HCT116 (cell line): ENCODE results near the gene ZNF546. TPM values are rescaled to one million over a fixed set of nuclear protein-coding genes. Genes with fewer than 3 reads are reported as not detected.
A peak's percentile ranks its signal among the peaks of the same experiment; 100 is the strongest.

ENCODE experiments used
- ATAC-seq: fragments of 200-7000 bp; cut with Tn5 transposase; 2 replicates; pipeline ENCODE4 v1.9.1; 2020; ENCODE audit warnings: mild to moderate bottlenecking, moderate library complexity
- BruUV-seq: library from RNA; stranded (reverse); fragments of 400-500 nt; replicated peaks from 2 replicates; lab custom pipeline; 2021; lab: Mats Ljungman, UMichigan
- CTCF ChIA-PET: fragments of 300-600 bp; sonication (Branson Sonifier 250); formaldehyde crosslinking; loops from one replicate; lab custom pipeline; 2021; ENCODE audit warnings: antibody characterized with exemption; lab: Charles Lee
- POLR2A ChIA-PET: fragments of 300-600, 350-600 bp; sonication (Branson Sonifier 250); formaldehyde crosslinking; loops from one replicate; lab custom pipeline; 2021; ENCODE audit warnings: antibody characterized with exemption; lab: Charles Lee
- RAD21 ChIA-PET, 2 experiments: fragments of 300-600 bp; sonication (Branson Sonifier 250); formaldehyde crosslinking; loops; one replicate each; lab custom pipeline; 2023; ENCODE audit warnings: low total read pairs in 2 of 2; ENCODE audit not compliant: uncharacterized antibody in 2 of 2, unreplicated experiment in 2 of 2, low non-redundant PET in 1 of 2; lab: Charles Lee
- DNase-seq: peaks from one replicate; pipeline ENCODE4 v3.0.0-alpha.2; 2010; ENCODE audit warnings: low read depth, low spot score
- H2AFZ ChIP-seq: fragments of 200-600 bp; shearing (Covaris generic), sonication (generic); 2 replicates; pipeline ENCODE4 v1.6.1; 2017; ENCODE audit warnings: low read depth, mixed run types, mixed read lengths, antibody characterized with exemption, low read length; ENCODE audit not compliant: poor library complexity, severe bottlenecking
- H3K27ac ChIP-seq: 2 replicates; pipeline ENCODE4 v1.5.1; 2012; ENCODE audit warnings: low read depth, low read length
- H3K27me3 ChIP-seq: fragments of 200-600 bp; sonication (generic); 2 replicates; pipeline ENCODE4 v1.6.1; 2016; ENCODE audit warnings: mixed run types, low read length, mixed read lengths; ENCODE audit not compliant: insufficient read depth
- H3K36me3 ChIP-seq, 2 experiments: fragments of 200-500 bp in 1 of 2; fragments of 200-600 bp in 1 of 2; sonication (Bioruptor generic) in 1 of 2; sonication (generic) in 1 of 2; 2 replicates each; pipeline versions ENCODE4 v1.5.1 to v1.6.1; 2014 to 2016; ENCODE audit warnings: low read length in 2 of 2, inconsistent platforms in 1 of 2, mixed read lengths in 1 of 2, mixed run types in 1 of 2; ENCODE audit not compliant: insufficient read depth in 2 of 2, control insufficient read depth in 1 of 2
- H3K4me1 ChIP-seq, 2 experiments: fragments of 200-600 bp in 1 of 2; sonication (generic) in 1 of 2; 2 replicates each; pipeline versions ENCODE4 v1.5.1 to v1.6.1; 2012 to 2017; ENCODE audit warnings: low read length in 2 of 2, inconsistent platforms in 1 of 2, mild to moderate bottlenecking in 1 of 2, mixed read lengths in 1 of 2, mixed run types in 1 of 2, moderate library complexity in 1 of 2; ENCODE audit not compliant: insufficient read depth in 2 of 2, control insufficient read depth in 1 of 2
- H3K4me2 ChIP-seq: fragments of 200-600 bp; sonication (generic); 2 replicates; pipeline ENCODE4 v1.6.1; 2017; ENCODE audit warnings: mixed run types, low read length, mixed read lengths
- H3K4me3 ChIP-seq, 2 experiments: fragments of 200-600 bp in 1 of 2; sonication (generic) in 1 of 2; replicated peaks in 1 of 2; 2 replicates each; pipeline ENCODE4 v1.5.1; 2011 to 2016; ENCODE audit warnings: low read length in 2 of 2, control low read depth in 1 of 2, low read depth in 1 of 2, mild to moderate bottlenecking in 1 of 2, mixed read lengths in 1 of 2, mixed run types in 1 of 2
- H3K79me2 ChIP-seq: fragments of 200-600 bp; sonication (generic); 2 replicates; pipeline ENCODE4 v1.6.1; 2017; ENCODE audit warnings: mild to moderate bottlenecking, mixed run types, low read length, moderate library complexity, mixed read lengths; ENCODE audit not compliant: insufficient read depth
- H3K9ac ChIP-seq: fragments of 200-600 bp; sonication (generic); 2 replicates; pipeline ENCODE4 v1.6.1; 2016; ENCODE audit warnings: low read length, mixed read lengths
- H3K9me2 ChIP-seq: fragments of 200-600 bp; sonication (generic), shearing (Covaris generic); 2 replicates; pipeline ENCODE4 v1.6.1; 2017; ENCODE audit warnings: mixed run types, mild to moderate bottlenecking, moderate library complexity; ENCODE audit not compliant: insufficient read depth
- H3K9me3 ChIP-seq, 2 experiments: fragments of 200-500 bp in 1 of 2; fragments of 200-600 bp in 1 of 2; sonication (Bioruptor generic) in 1 of 2; sonication (generic) in 1 of 2; 2 replicates each; pipeline ENCODE4 v1.6.1; 2014 to 2017; ENCODE audit warnings: low read length in 2 of 2, mixed read lengths in 2 of 2, inconsistent platforms in 1 of 2, low read depth in 1 of 2, mild to moderate bottlenecking in 1 of 2, mixed run types in 1 of 2, moderate library complexity in 1 of 2; ENCODE audit not compliant: control insufficient read depth in 1 of 2, insufficient read depth in 1 of 2
- H4K20me1 ChIP-seq: fragments of 200-600 bp; sonication (generic), shearing (Covaris generic); 2 replicates; pipeline ENCODE4 v1.6.1; 2017; ENCODE audit warnings: mixed run types, mild to moderate bottlenecking, moderate library complexity; ENCODE audit not compliant: insufficient read depth
- CEBPB ChIP-seq: IDR thresholded peaks from 2 replicates; pipeline ENCODE4 v1.6.1; 2012; ENCODE audit warnings: low read depth
- EGR1 ChIP-seq: IDR thresholded peaks from 2 replicates; pipeline ENCODE4 v1.6.1; 2012; ENCODE audit warnings: low read depth
- ELF1 ChIP-seq: IDR thresholded peaks from 2 replicates; pipeline ENCODE4 v1.6.1; 2012; ENCODE audit warnings: low read depth, borderline replicate concordance
- EZH2phosphoT487 ChIP-seq: fragments of 200-600 bp; IDR thresholded peaks from 2 replicates; pipeline ENCODE4 v1.6.1; 2018; ENCODE audit warnings: antibody characterized with exemption, borderline replicate concordance
- FOSL1 ChIP-seq: IDR thresholded peaks from 2 replicates; pipeline ENCODE4 v1.6.1; 2012; ENCODE audit warnings: low read depth
- POLR2A ChIP-seq: IDR thresholded peaks from 2 replicates; pipeline ENCODE4 v1.7.0; 2011; ENCODE audit warnings: borderline replicate concordance; ENCODE audit not compliant: insufficient read depth, insufficient read length; ENCODE audit errors: extremely low read depth
- POLR2AphosphoS5 ChIP-seq: IDR thresholded peaks from 2 replicates; pipeline ENCODE4 v1.6.1; 2011; ENCODE audit warnings: mild to moderate bottlenecking, low read depth, low read length, moderate library complexity
- RAD21 ChIP-seq: IDR thresholded peaks from 2 replicates; pipeline ENCODE4 v1.6.1; 2012; ENCODE audit warnings: low read depth, mild to moderate bottlenecking
- SP1 ChIP-seq: IDR thresholded peaks from 2 replicates; pipeline ENCODE4 v1.6.1; 2012; ENCODE audit warnings: low read depth
- ZNF274 ChIP-seq: fragments of 200-500 bp; sonication (Bioruptor generic); IDR thresholded peaks from 2 replicates; pipeline ENCODE4 v1.6.1; 2014; ENCODE audit warnings: mild to moderate bottlenecking, low read depth, low read length, inconsistent platforms
- intact Hi-C: fragments of 100-400 bp; cut with micrococcal nuclease; formaldehyde crosslinking; loops from 2 replicates; pipeline ENCODE4 v1.10.0; 2022
- total RNA-seq: library from RNA; stranded (reverse); gene quantifications from one replicate; pipeline ENCODE4 v1.2.1, GENCODE V29; 2021; ENCODE audit not compliant: unreplicated experiment
- TF ChIP-seq, protein P1 (sequence below): IDR thresholded peaks from 2 replicates; pipeline ENCODE4 v1.6.1; 2012; ENCODE audit warnings: low read depth
- TF ChIP-seq, protein P2 (sequence below): IDR thresholded peaks from 2 replicates; pipeline ENCODE4 v1.6.1; 2011; ENCODE audit warnings: mild to moderate bottlenecking, low read length, moderate library complexity; ENCODE audit not compliant: insufficient replicate concordance; ENCODE audit errors: extremely low read depth

ZNF546 gene
- total RNA-seq, 1 experiment from 2014 or later, result 0.64 TPM

DNA sequence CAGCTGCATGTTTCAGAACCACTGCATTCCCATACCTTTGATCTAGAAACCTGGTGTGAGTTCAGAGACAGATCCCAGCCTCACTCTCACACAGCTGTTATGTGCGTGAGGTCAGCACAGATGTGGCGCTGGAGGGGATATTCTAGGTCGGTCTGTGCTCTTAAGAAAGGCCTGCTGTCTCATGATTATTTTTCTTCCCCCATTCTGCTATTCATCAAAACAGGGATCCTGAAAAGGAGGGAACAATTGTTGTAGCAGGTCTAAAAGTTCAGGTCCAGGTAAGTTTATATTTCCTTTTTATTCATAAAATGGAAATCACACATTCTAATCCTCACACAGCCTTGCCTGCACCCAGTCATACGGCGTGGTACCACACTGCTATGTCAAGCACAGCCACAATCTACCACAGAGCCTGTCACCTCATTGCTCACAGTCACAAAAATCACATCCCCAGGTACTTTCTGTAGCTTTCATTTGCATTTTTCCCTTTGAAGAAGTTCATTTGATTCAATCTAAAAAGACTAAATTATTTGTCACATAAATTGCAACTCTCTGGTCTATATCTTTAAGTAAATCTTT lies 867 bp downstream of the ZNF546 start:
- no peaks in the 10 kb centered on the region for H3K27me3 ChIP-seq
- peaks cover 4 to 6% of the 10 kb centered on the region in 2 experiments; a peak in 3 of 4 replicates for H3K9me3 ChIP-seq
- ATAC-seq (no peak), DNase-seq (no peak)
- no peaks in the 10 kb centered on the region for H3K36me3 ChIP-seq
- no peaks in the 10 kb centered on the region for H4K20me1 ChIP-seq
- H3K9ac ChIP-seq, result no peak overlapping the region
- no peak overlapping the region for H2AFZ ChIP-seq
- intact Hi-C loops, result no loop called here
- peak overlapping the region; percentile 84 for H3K4me2 ChIP-seq
- no peaks in the 10 kb centered on the region for H3K9me2 ChIP-seq
- ChIA-PET RAD21 (no interaction called here), CTCF (no interaction called here), POLR2A (no interaction called here)
- no peak overlapping the region for H3K27ac ChIP-seq
- BruUV-seq, result no TSS peak
- H3K4me1 ChIP-seq, result peaks cover 0 to 11% of the 10 kb centered on the region in 2 experiments; a peak in 2 of 4 replicates
- TF ChIP-seq CEBPB (no peak), SP1 (no peak)
- H3K79me2 ChIP-seq, result peaks cover 21% of the 10 kb centered on the region
- no peak overlapping the region for H3K4me3 ChIP-seq

DNA sequence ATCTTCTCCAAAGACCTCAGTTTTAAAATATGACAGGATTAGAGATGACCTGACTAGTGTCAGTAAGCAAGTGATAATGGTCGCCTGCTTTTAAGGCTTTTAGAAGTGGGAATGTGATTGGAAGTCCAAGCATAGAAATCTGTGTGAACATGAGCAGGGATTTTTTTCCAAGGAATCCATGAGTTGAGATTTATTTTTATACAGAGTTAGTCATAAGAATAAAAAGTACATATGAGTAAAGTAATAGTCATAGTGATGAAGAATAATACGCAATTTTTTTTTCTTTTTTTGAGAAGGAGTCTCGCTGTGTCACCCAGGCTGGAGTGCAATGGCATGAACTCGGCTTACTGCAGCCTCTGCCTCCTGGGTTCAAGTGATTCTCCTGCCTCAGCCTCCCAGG lies 1.6 kb downstream of the ZNF546 start:
- no peak for TF ChIP-seq POLR2A
- no peak for TF ChIP-seq EZH2phosphoT487
- TF ChIP-seq CEBPB, result no peak
- no peak for TF ChIP-seq ZNF274
- TF ChIP-seq, protein P1, sequence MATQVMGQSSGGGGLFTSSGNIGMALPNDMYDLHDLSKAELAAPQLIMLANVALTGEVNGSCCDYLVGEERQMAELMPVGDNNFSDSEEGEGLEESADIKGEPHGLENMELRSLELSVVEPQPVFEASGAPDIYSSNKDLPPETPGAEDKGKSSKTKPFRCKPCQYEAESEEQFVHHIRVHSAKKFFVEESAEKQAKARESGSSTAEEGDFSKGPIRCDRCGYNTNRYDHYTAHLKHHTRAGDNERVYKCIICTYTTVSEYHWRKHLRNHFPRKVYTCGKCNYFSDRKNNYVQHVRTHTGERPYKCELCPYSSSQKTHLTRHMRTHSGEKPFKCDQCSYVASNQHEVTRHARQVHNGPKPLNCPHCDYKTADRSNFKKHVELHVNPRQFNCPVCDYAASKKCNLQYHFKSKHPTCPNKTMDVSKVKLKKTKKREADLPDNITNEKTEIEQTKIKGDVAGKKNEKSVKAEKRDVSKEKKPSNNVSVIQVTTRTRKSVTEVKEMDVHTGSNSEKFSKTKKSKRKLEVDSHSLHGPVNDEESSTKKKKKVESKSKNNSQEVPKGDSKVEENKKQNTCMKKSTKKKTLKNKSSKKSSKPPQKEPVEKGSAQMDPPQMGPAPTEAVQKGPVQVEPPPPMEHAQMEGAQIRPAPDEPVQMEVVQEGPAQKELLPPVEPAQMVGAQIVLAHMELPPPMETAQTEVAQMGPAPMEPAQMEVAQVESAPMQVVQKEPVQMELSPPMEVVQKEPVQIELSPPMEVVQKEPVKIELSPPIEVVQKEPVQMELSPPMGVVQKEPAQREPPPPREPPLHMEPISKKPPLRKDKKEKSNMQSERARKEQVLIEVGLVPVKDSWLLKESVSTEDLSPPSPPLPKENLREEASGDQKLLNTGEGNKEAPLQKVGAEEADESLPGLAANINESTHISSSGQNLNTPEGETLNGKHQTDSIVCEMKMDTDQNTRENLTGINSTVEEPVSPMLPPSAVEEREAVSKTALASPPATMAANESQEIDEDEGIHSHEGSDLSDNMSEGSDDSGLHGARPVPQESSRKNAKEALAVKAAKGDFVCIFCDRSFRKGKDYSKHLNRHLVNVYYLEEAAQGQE, result no peak
- no peak for TF ChIP-seq SP1
- no peak for TF ChIP-seq FOSL1
- no peak for TF ChIP-seq POLR2AphosphoS5
- no peak for TF ChIP-seq ELF1
- TF ChIP-seq, protein P2, sequence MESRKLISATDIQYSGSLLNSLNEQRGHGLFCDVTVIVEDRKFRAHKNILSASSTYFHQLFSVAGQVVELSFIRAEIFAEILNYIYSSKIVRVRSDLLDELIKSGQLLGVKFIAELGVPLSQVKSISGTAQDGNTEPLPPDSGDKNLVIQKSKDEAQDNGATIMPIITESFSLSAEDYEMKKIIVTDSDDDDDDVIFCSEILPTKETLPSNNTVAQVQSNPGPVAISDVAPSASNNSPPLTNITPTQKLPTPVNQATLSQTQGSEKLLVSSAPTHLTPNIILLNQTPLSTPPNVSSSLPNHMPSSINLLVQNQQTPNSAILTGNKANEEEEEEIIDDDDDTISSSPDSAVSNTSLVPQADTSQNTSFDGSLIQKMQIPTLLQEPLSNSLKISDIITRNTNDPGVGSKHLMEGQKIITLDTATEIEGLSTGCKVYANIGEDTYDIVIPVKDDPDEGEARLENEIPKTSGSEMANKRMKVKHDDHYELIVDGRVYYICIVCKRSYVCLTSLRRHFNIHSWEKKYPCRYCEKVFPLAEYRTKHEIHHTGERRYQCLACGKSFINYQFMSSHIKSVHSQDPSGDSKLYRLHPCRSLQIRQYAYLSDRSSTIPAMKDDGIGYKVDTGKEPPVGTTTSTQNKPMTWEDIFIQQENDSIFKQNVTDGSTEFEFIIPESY, result no peak
- no peak for TF ChIP-seq EGR1
- no peak for TF ChIP-seq RAD21
- no peak for ATAC-seq
- DNase-seq, result no peak
- H3K4me3 ChIP-seq, result no peak overlapping the region
- H3K4me1 ChIP-seq, result peaks cover 0 to 11% of the 10 kb centered on the region in 2 experiments; a peak in 2 of 4 replicates
- ChIA-PET RAD21 (no interaction called here), POLR2A (no interaction called here), CTCF (no interaction called here)
- no peak overlapping the region for H3K9ac ChIP-seq
- H3K9me2 ChIP-seq, result no peaks in the 10 kb centered on the region
- BruUV-seq, result no TSS peak
- H3K4me2 ChIP-seq, result no peak overlapping the region
- H3K79me2 ChIP-seq, result peaks cover 21% of the 10 kb centered on the region
- no peaks in the 10 kb centered on the region for H3K36me3 ChIP-seq
- intact Hi-C loops, result no loop called here
- H3K27me3 ChIP-seq, result no peaks in the 10 kb centered on the region
- no peak overlapping the region for H3K27ac ChIP-seq
- no peak overlapping the region for H2AFZ ChIP-seq
- no peaks in the 10 kb centered on the region for H4K20me1 ChIP-seq
- H3K9me3 ChIP-seq, result peaks cover 4 to 6% of the 10 kb centered on the region in 2 experiments; a peak in 3 of 4 replicates
